Skin of body (tissue), 2 donors: ENCODE data around the gene DUSP2. TPM values are rescaled to one million over a fixed set of nuclear protein-coding genes. Genes with fewer than 3 reads are reported as not detected.
"Not testable (repeated sequence)": the region's sequence is repeated elsewhere in the genome, so short reads cannot be mapped to it uniquely, and the experiment has no call there.

Experiments
- DNase-seq: peaks from one replicate; lab custom pipeline; 2025; lab: John Stamatoyannopoulos, UW
- total RNA-seq: library from RNA; depleted of rRNA; stranded (reverse); fragments of >200 nt; gene quantifications from one replicate; pipeline ENCODE4 v1.2.3, GENCODE V29; 2014

The DUSP2 gene
- total RNA-seq, 1 donor from 2014 or later: 59.4 TPM

DNA sequence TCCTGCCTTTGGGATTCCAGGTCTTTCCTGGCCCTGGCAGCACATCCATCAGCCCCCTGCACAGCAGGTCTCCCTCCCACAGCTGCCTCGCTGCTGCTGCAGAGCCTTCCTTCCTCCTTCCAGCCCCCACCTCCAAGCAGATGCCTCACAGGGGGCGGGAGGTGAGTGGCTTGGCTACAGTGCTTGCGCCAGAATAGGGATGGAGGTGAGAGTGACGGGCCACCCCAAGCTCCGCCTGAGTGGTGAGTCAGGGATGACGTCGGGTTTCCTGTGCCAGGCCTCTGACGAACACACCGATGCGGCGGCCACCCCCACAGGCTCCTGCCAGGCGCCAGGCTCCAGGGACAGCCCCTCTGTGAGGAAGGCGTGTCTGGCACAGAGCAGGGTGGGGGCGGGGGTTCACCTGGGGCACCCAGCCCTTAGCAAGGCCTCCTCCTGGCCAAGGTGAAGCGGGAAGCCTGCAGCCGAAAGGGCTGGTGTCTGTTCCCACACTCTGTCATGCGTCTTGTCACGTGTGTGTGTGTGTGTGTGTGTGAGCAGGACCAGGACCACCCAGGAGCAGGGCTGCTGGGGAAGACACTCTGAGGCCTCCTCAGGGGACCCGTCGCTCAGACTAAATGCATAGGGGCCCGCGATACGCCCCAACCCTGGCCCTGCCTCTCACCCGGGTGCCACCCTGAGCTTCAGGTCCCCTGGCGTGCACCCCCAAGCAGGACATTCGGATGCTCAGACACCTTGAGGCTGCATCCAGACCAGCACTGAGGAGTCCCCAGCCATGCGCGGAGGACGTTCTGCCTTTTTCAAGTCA is 3.4 kb upstream of the DUSP2 start:
- peak; percentile 12 for DNase-seq

DNA sequence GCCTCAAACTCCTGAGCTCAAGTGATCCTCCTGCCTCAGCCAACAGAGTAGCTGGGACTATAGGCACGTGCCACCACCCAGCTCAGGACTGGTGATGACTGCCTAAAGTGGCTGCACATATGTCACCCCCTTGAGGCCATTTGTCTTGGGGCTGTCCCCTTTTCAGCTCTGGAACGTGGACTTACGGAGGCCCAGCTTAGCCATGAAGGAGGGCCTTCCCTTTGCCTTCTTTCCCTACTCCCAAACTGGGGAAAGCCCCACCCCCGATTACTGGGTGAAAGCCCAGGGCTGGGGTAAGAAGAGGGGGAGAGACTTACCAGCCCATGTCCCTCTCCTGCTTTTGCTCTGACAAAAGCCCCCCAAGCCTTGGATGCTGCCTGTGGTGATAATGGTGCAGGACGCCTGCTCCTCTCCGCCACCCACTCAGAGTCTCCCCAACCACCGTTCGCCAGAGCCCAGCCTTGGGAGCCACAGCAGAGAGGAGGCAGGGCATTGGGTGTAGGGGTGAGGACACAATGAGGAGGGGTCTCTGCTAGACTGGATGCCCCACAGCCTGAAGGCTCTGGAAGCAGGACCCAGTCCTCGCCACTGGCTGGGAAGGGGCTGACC is 2.5 kb upstream of the DUSP2 start:
- DNase-seq: no peak

DNA sequence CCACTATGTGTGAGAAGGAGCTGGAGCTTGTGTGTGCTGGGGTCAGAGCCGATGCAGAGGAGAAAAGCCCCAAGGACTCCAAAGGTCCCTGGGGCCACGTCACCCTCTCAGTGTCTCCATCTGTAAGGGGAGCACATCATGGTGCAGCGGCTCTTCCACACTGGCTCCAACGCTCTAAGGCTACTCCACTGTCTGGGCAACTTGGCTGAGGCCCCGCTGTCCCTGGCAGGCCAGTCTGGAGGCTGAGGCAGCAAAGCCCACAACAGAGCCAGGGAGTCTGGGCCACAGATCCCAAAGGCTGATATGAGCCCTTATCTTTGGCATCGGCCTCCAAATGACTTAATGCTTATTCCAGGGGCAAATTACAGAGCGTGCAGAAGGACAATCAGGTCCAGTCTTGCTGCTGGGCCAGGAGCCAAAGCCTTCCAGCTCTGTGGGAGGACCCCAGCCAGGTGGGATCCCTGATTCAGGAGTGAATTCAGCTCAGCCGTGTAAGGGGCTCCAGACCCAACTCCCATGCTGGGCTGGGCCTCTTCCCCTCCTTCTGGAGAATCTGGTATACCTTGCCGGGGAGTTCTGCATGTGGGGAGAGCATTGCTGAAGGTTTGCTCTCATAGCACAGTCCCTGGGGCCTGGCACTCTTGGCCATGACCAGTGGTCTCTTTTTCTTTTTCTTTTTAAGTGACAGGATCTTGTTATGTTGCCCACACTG is 1.8 kb upstream of the DUSP2 start:
- DNase-seq: no peak

DNA sequence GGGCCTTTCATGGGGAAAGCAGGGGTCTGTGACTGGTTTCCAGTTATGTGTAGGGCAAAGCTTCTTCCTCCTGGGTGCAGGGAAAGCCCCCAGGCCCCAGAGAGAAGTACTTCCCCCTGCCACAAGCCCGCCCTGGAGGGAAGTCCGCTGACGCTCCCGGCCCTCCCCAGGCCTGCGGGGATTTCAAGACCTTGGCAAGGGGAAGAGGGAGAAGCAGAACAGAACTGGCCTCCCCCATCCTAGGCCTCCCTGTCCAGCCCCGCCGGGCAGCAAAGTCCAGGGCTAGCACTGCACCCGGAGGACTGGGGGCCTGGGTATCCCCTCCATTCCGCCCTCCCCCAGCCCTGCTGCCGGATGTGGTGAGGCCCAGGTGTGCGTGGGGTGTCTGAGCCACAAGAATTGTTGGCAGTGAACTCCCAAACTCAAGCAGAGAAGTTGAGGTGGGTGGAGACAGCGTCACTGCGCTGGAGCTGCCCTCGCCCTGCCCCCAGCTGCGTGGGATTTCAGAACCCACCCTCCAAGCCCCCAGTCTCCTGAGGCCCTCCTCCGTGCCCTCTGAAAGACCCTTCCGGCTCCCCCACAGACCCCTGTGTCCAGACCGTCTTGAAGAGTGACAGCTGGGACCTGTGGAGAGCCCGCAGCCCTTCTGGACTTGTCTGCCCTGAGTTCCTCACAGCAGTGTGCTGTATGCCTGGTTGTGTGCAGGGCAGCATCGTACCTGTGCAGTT is 1.1 kb upstream of the DUSP2 start:
- no peak for DNase-seq

DNA sequence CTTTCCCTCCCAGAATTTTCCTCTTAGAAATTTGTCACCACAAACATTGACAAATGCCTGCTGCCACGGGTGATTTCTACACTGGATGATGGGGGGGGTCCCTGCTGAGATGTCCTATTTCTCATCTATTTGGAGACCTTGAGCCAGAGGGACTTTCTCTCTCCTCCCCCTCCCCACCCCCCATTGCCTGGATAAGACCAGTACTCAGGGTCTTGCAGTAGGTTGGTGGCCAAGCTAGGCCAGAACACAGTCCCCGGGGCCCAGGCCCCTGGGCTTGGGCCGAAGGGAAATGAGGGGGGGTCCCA is 560 bp upstream of the DUSP2 start:
- no peak for DNase-seq

DNA sequence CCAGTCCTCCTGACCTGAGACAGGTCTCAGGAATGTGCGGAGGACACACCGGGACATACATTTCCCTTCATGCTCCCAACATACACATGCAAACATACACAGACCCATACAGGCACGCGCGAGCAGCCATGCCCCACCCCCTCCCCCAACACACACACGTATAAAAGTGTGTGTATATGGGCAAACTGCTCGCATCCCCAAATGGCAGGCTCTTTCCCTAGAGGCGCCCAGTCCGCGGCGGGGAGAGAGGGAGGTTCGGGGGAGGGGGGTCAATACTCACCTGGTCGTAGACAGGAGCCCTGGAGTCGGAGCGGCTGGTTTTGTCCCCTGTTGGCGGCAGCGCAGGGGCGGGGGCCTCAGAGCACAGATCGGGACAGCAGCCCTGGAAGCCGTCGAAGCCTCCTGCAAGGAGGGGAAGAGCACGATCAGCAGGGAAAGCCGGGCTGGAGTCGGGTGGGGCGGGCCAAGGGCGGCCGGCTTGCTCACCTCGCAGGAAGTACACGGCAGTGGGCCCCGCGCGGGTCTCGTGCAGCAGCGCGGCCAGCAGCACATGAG is 682 bp downstream of the DUSP2 start:
- no peak for DNase-seq

DNA sequence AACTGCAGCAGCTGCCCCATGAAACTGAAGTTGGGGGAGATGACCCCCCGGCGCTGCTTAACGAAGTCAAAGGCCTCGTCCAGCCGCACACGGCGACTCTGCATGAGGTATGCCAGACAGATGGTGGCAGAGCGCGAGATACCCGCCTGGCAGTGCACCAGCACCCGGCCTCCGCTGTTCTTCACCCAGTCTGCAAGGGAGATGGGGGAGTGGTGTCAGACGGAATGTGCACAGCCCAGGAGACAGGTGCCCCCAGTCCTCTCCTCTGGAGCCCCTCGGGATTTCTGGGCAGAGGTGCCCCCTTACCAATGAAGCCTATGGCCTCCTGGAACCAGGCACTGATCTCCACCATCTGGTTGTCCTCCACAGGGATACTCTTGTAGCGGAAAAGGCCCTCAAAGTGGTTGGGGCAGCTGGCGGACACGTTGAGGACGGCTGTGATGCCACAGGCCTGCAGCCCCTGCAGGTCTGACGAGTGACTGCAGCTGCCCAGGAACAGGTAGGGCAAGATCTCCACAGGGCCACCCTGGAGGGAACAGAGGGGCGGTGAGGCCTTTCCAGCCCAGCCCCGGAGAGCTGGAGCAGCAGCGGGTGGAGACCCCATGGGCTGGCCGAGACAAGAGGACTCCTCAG is 1.3 kb downstream of the DUSP2 start:
- DNase-seq: no peak

DNA sequence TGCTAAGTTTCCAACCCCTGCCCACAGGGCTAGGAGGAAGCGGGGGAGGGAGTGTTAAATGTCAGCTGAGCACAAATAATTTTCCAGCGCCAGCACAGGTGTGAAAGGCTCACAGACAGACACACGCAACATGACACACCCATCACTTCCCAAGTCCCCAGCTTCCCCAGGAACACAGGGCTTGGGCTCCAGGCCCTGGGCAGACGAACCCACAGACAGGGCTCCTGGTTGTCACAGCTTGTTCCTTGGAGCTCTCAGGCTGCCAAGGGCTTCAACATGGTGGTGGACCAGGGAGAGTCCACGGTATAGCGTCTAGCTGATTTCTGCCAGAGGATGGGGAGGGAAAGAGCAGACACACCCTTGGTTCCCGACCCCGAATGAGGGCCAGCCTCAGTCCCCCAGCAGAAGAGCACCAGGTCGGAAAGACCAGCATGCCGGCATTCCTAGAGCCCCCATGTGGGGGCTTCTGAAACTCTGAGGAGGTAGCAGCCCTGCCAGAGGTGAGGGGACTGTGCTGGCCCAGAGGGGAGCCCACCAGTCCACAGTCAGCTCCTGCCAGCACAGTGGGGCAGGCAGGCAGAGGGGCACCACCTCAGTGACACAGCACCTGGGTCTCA is 1.9 kb downstream of the DUSP2 start:
- no peak for DNase-seq

DNA sequence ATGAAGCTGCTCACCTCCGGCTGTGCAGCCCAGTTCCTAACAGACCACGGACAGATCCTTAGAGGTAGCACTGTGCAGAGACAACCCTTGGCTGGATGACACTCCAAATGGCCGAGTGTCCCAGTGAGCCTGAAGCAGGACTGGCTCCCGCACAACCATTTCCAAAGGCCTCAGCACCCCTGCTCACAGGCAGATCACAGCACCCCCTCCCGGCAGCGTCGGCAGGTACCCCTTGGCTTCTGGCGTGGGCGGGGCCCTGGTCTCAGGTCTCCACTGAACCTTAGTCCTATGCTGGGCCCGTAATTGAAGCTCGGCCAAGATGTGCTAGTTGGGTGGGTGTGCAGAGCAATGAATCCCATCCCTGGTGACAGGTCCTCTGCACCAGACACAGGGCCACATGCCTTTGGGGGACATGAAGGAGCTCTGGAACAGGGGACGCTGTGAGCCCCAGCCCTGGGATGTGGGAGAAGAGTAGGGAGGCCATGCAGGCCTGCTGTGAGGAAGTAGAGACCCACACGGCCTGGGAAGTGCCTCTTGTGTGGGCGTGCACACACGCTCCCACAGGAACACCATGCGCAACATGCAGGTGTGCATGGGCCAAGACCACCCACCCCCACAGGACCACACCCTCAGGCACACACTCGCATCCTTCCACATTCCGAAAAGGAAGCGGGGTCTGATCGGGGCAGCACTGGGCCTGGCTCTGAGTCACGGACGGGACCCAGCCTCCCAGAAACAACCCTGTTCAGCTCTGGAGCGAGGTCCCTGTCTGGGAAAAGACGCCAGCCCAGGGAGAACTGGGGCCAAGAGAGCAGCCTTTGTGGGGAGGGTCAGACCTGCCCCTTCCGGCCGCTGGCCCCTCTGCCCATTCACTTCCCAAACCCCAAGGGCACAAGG is 2.8 kb downstream of the DUSP2 start:
- DNase-seq: no peak

DNA sequence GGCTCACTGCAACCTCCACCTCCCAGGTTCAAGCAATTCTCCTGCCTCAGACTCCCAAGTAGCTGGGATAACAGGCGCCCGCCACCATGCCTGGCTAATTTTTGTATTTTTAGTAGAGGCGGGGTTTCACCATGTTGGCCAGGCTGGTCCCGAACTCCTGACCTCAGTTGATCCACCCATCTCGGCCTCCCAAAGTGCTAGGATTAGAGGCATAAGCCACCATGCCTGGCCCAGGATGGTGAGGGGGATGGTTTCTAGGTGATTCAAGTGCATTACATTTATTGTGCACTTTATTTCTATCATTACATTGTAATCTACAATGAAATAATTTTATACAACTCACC is 3.6 kb downstream of the DUSP2 start:
- not testable (repeated sequence) for DNase-seq

DNA sequence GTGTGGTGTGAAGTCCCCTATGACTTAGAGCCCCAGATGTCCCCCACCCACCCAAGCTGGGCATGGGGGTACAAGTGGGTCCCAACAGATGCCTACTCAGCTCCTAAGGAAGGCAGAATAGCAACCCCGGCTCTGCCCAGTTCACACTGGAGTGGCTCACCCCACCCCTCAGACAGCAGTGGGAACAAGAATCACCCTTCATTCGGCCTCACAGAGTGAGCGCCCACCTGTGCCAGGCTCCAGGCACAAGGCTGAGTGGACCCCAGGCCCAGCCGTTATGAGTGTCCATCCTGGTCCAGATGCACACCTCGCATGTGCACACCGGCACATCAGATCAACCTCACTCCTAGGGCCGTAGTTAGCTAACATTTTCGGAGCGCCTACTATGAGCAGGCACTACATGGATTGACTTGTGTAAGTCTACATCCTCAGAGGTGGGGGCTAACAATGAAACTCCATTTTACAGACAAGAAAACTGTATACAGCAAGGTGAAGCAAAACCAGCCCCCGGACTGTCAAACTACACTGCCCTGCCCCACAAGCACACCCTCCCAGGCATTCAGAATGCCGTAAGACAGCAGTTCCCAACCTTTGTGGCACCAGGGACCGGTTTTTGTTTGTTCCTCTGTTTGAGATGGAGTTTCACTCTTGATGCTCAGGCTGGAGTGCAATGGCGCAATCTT is 4.2 kb downstream of the DUSP2 start:
- DNase-seq: no peak

DNA sequence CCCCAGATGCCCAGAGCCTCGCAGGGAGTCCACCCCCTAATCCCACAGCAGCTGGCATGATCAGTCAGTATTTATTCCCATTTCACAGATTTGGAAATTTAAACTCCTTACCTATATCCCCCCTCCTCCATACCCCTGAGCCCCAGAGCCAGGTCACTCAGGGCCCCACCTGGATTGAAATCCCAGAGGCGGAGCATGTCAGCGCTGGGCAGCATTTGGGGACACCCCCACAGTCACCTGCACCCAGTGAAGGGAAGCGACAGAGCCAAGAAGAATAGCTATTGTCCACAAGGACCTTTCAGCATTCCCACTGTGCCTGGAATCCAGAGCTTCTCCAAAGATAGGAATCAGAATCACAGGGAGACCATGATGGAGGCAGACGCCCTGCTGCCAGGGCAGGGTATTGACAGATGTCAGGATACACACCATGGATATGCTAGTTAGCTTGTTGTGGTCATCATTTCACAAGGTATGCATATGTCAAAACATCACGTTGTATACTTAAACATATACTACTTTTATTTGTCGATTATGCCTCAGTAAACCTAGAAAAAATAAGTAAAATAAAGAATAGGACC is 6.0 kb downstream of the DUSP2 start:
- DNase-seq: no peak

DNA sequence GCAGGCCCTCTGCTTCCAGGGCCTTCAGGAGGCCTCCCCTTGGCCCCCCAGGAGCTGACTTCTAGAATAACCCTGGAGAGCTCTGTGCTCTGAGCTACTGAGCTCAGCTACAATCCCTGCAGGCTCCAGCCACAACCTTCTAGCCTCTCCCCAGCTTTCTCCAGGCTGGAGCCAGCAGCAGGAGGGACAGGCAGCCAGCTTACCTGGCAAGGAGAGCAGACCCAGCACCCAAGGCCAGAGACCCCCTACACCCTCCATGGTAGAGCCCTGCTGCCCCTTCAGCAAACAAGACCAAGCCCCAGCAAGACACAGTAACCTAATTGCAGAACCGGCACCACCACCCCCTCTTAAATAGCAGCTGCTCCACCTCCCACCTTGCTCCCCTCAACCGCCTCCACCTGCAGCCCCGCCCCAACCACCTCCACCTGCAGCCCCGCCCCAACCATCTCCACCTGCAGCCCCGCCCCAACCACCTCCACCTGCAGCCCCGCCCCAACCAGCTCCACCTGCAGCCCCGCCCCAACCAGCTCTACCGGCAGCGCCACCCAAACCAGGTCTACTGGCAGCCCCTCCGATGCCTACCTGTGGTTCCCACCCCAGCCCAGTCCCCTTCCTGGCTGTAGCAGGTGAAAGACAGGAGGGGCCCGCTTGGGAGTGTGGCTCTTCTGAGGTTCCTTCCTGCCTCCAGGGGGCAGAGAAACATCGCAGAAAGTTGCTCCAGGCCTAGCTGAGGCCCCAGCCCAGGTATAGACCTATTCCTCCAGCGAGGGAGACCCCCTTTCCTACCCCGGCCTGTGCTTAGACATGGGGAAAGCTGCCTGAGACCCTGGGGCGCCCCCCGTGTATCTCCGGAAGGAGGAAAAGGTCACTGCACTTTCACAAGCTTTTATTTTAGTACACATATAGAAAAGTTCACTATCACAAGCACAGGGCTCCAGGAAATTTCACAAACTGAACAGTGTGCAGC is 6.8 kb downstream of the DUSP2 start, which contains the start of gene ASTL:
Gene ASTL (minus strand): TSS at position 324 of the 967 bp plus-strand sequence. CDS start 66 bp downstream, at position 258.
- DNase-seq: no peak

DNA sequence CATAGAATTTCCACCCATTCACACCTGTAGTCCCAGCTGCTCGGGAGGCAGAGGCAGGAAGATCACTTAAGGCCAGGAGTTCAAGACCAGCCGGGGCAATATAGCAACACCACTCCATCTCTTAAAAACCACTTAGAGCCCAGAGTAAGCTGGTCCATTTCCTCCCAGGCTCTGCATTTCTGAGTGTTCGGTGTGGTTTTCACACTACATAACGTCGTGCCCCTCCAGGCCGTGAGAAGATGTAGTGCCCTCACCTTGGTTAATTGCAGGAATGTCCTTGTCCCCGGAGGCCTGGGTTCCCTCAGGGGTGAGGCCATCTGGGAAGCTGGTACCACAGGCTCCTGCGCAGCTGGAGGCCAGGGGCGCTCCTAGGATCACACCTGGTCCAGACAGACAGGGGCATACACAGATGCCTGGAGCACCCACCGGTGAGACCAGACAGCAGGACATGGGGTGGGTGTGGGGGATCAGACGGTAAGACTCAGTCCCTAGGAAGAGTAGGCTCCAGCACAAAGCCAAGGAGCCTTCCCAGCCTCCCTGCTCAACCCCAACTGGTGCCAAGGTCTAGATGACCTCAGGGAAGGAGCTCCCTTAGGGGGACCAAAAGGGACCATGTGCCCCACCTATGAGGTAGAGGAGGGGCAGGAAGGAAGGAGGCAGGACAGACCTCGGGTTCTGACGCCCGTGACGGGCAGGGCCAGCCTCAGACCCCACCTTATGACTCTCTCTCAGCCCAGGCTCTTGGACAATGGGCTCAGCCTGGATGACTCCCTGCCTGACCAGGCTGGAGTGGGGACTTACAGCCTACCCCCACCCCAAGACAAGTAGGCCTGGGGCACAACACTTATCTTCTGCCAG is 7.7 kb downstream of the DUSP2 start:
- DNase-seq: no peak

DNA sequence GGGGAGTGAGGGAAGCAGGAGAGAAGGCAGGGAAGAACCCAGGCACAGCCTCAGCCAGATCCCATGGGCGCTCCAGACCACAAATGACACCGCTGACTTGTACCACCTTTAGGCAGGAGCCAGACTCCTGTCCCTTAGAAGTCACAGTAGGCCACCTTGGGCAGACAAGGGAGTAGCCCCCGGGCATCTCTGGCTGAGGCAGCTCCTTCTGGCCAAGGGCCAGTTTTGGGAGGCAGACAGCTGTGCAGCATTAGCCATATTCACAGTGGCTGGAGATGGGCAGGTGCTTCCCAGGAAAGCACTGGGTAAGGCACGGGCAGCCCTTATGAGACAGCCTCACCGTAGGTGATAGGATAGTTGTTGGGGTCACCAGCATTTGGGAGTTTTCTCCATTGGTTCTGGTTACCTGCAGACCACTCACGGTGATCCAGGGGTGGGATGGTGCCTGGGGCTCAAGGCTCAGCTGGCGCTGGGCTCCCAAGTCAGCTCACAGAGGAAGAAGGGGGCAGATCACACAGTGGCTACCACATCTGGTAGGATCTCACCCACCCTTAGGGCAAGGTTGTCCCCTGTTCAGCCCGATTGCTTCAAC is 9.0 kb downstream of the DUSP2 start:
- no peak for DNase-seq

DNA sequence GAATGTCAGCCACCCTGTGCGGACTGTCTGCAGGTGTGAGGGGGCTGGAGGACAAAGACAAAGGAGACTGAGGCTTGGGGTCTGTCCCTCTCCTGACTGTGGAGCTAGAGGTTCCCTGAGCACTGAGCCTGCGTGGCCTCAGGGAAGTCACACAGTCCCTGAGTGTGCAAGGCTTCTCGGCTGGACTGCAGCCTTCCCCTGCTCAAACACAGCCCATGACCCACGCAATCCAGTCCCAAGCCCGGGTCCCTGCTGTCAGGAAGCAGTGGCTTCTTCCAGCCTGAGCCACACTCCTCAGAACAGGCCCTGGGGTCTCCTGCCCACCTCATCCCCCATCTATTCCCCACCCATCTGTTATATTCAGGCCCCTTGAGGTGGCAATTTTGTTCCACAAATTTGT is 9.6 kb downstream of the DUSP2 start:
- DNase-seq: no peak
